ENCODE data around the gene LIMCH1.

DNA sequence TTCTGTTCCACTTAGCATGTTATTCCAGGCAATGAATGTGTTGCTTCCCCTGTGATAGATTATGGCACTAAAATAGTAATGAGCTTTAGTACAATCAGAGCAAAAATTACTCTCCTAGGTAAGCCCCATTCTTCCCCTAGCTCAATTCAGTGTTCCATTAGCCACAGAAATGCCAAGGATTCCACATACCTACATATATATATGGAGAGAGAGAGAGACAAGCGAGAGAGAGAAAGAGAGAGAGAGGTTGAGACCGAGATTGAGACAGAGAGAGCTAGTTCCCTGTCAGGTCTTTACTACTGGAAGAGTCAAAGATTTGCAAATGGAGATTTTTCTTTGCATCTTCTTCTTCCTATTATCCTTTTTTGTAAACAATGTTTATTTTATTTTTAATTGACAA lies 8.7 kb downstream of the LIMCH1 start:
- TF ChIP-seq CTCF (IDR thresholded peaks at IDR 0.05; ENCODE audit: control extremely low read depth in 1 of 3, insufficient read depth in 1 of 3, low read depth in 1 of 3, low read length in 3 of 3) (no peak), POLR2AphosphoS5 (IDR thresholded peaks at IDR 0.05; ENCODE audit: low read depth, low read length) (no peak), RFX5 (IDR thresholded peaks at IDR 0.05; ENCODE audit: borderline replicate concordance, low read depth, low read length) (no peak), HDAC2 (IDR thresholded peaks at IDR 0.05; ENCODE audit: borderline replicate concordance in 1 of 2, low read depth in 2 of 2, low read length in 2 of 2) (no peak)
